Thyroid gland (tissue), 4 donors: ENCODE measurements around the gene PKNOX1. TPM values are rescaled to one million over a fixed set of nuclear protein-coding genes. Genes with fewer than 3 reads are reported as not detected.
"Not testable (repeated sequence)": the region's sequence is repeated elsewhere in the genome, so short reads cannot be mapped to it uniquely, and the experiment has no call there.

Source experiments
- DNase-seq, 2 donors: peaks; one replicate each; pipeline ENCODE4 v3.0.0-alpha.2; 2019
- H3K27ac ChIP-seq, 3 donors: fragments of 200-600 bp; sonication (generic); 1 replicate in 2 of 3; 2 replicates in 1 of 3; pipeline ENCODE4 v1.5.1; 2016 to 2019; ENCODE audit warnings: mild to moderate bottlenecking in 1 of 3, moderate library complexity in 1 of 3
- H3K27me3 ChIP-seq: fragments of 200-600 bp; sonication (generic); one replicate; pipeline ENCODE4 v1.5.1; 2019
- H3K36me3 ChIP-seq, 2 donors: fragments of 200-600 bp; sonication (generic); one replicate each; pipeline ENCODE4 v1.5.1; 2016 to 2019
- H3K4me1 ChIP-seq, 2 donors: fragments of 200-600 bp; sonication (generic); one replicate each; pipeline ENCODE4 v1.5.1; 2017 to 2019
- H3K4me3 ChIP-seq, 3 donors: fragments of 200-600 bp; sonication (generic); replicated peaks in 1 of 3; 1 replicate in 2 of 3; 2 replicates in 1 of 3; pipeline ENCODE4 v1.5.1; 2016; ENCODE audit warnings: mild to moderate bottlenecking in 1 of 3
- H3K9me3 ChIP-seq: fragments of 200-600 bp; sonication (generic); one replicate; pipeline ENCODE4 v1.5.1; 2017
- POLR2A ChIP-seq, 2 donors: fragments of 450-650 bp; IDR thresholded peaks; one replicate each; pipeline ENCODE4 v1.6.1; 2017; ENCODE audit warnings: antibody characterized with exemption in 2 of 2, mild to moderate bottlenecking in 2 of 2, moderate library complexity in 1 of 2
- WGBS, 2 donors: methylation state at CpG; one replicate each; pipeline ENCODE4 v1.1.5; 2017; 5-methylcytosine and 5-hydroxymethylcytosine counted together
- intact Hi-C: fragments of 100-400 bp; cut with DNase I; formaldehyde crosslinking; loops from one replicate; pipeline ENCODE4 v1.15.1; 2023
- total RNA-seq, 4 donors: library from RNA; depleted of rRNA; stranded (reverse); fragments of >200 nt; gene quantifications; one replicate each; pipeline ENCODE4 v1.2.3, GENCODE V29; 2016
- TF ChIP-seq, protein P1 (sequence below), 6 experiments: fragments of 200-600 bp in 3 of 6; fragments of 450-650 bp in 3 of 6; sonication (generic) in 3 of 6; IDR thresholded peaks; one replicate each; pipeline ENCODE4 v1.5.1; 2016 to 2019; ENCODE audit warnings: antibody characterized with exemption in 6 of 6, mild to moderate bottlenecking in 2 of 6, inconsistent platforms in 1 of 6, moderate library complexity in 1 of 6

The PKNOX1 gene
- total RNA-seq, 4 donors from 2014 or later: 21.3 to 36.2 (median 24.0) TPM

DNA sequence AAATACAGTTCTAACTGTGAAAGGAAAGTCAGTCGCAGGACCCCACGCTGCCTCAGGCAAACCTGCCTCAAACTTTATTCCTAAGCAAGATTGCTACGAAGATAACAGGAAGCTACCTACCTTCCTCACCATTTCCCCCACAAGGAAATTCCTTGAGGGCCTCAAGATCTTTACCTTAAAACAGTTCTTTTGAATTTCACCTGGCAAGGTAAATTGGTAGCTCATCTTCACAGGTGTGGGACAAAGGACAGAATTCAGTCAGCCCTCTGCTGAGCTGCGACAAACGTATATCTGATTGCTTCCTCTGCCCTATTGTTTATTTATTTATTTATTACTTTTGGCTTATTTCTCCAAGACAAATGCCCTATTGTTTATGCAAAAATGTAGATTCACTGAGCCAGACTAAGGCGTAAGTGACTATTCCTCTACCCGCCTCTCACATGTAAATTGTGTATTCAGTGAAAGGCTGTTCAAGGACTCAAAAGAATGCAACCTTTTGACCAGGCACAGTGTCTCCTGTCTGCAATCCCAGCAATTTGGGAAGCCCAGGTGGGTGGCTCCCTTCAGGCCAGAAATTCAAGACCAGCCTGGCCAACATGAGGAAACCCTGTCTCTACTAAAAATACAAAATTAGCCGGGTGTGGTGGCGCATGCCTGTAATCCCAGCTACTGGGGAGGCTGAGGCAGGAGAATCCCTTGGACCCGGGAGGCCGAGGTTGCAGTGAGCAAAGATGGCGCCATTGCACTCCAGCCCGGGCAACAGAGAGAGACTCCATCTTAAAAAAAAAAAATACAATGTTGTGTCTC is 17.3 kb upstream of the PKNOX1 start:
- Histone ChIP-seq H3K27ac (peak overlapping the region; percentile 27 to 97 (median 93)), H3K27me3 (no peaks in the 10 kb centered on the region), H3K4me1 (peaks cover 20 to 31% of the 10 kb centered on the region in 2 donors), H3K4me3 (no peak overlapping the region), H3K9me3 (no peaks in the 10 kb centered on the region), H3K36me3 (no peaks in the 10 kb centered on the region)
- DNase-seq: peak; percentile 30 to 56
- TF ChIP-seq POLR2A (IDR thresholded peaks at IDR 0.05): peak in 1 of 2 donors; percentile 6
- TF ChIP-seq, protein P1, sequence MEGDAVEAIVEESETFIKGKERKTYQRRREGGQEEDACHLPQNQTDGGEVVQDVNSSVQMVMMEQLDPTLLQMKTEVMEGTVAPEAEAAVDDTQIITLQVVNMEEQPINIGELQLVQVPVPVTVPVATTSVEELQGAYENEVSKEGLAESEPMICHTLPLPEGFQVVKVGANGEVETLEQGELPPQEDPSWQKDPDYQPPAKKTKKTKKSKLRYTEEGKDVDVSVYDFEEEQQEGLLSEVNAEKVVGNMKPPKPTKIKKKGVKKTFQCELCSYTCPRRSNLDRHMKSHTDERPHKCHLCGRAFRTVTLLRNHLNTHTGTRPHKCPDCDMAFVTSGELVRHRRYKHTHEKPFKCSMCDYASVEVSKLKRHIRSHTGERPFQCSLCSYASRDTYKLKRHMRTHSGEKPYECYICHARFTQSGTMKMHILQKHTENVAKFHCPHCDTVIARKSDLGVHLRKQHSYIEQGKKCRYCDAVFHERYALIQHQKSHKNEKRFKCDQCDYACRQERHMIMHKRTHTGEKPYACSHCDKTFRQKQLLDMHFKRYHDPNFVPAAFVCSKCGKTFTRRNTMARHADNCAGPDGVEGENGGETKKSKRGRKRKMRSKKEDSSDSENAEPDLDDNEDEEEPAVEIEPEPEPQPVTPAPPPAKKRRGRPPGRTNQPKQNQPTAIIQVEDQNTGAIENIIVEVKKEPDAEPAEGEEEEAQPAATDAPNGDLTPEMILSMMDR (IDR thresholded peaks at IDR 0.05): no peak
- intact Hi-C loops: no loop called here
- 79 to 82% methylated on average over 13 of the region's 13 CpGs for WGBS, 2 donors

DNA sequence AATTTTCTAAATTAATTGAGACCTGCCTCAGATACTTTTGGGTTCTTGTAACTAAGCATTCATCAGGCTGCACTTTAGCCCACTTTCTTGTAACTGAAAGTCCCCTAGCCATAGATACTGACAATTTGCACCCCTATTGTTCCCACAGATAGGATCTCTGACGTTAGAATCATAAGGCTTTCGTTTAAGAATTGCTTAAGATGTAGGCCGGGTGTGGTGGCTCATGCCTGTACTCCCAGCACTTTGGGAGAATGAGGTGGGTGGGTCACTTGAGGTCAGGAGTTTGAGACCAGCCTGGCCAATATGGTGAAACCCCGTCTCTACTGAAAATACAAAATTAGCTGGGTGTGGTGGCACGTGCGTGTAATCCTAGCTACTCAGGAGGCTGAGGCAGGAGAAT is 16.2 kb upstream of the PKNOX1 start:
- H3K36me3 ChIP-seq, H3K27ac ChIP-seq, DNase-seq, H3K4me3 ChIP-seq, H3K9me3 ChIP-seq, H3K27me3 ChIP-seq, intact Hi-C loops: not testable (repeated sequence)
- 82 to 87% methylated on average over 6 of the region's 6 CpGs for WGBS, 2 donors
- H3K4me1 ChIP-seq: peaks cover 20 to 31% of the 10 kb centered on the region in 2 donors

DNA sequence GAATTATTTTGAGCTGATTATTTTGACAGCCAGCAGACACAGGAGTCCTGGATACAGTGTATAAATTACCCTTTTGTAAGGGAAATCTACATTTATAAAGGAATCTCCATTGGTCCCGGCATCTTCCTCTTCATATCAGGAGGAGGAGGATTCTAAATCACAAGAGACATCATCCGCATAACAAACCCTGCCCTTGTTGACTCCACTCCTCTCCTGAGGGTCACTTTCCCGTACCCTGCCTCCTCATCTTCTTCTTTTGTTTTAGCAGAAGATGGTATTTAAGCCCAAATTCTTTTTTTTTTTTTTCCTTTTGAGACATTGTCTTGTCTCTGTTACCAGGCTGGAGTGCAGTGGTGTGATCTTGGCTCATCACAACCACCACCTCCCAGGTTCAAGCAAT is 14.6 kb upstream of the PKNOX1 start:
- Histone ChIP-seq H3K27ac (no peak overlapping the region), H3K36me3 (no peaks in the 10 kb centered on the region), H3K4me3 (no peak overlapping the region), H3K27me3 (no peaks in the 10 kb centered on the region), H3K9me3 (no peaks in the 10 kb centered on the region), H3K4me1 (peaks cover 20 to 27% of the 10 kb centered on the region in 2 donors)
- TF ChIP-seq, protein P1 (IDR thresholded peaks at IDR 0.05): no peak
- TF ChIP-seq POLR2A (IDR thresholded peaks at IDR 0.05): no peak
- 81 to 87% methylated on average over 3 of the region's 3 CpGs for WGBS, 2 donors
- no peak for DNase-seq
- intact Hi-C loops: no loop called here

DNA sequence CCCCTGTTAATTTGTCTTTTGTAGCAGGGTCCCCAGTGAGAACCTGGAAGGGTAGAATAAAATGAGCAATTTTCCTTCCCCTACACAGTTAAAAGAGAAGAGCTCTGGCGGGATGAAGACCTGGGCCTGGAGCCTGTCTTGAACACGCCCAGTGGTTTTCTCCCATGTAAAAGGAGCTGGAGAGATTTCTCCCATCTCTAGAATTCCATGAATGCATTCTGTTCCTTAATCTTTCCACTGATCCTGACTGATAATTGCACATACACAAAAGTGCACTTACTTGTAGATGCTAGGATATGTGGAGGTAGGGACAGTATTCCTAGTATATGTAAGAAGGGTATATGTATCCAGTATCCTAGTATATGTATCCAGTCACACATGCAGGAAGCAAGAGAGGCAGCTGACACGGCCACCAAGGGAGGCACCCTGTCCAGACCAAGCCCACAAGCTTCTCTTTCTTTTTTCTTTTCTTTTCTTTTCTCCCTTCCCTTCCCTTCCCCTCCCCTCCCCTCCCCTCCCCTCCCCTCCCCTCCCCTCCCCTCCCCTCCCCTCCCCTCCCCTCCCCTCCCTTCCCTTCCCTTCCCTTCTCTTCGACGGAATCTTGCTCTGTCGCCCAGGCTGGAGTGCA is 11.9 kb upstream of the PKNOX1 start:
- intact Hi-C loops: no loop called here
- 81 to 82% methylated on average over 6 of the region's 6 CpGs for WGBS, 2 donors
- Histone ChIP-seq H3K36me3 (no peaks in the 10 kb centered on the region), H3K27me3 (no peaks in the 10 kb centered on the region), H3K9me3 (no peaks in the 10 kb centered on the region), H3K4me1 (peaks cover 4 to 7% of the 10 kb centered on the region in 2 donors), H3K27ac (no peak overlapping the region), H3K4me3 (no peak overlapping the region)
- TF ChIP-seq, protein P1 (IDR thresholded peaks at IDR 0.05): no peak
- TF ChIP-seq POLR2A (IDR thresholded peaks at IDR 0.05): no peak
- no peak for DNase-seq

- H3K27ac ChIP-seq: no peak overlapping the region
- no peak overlapping the region for H3K4me3 ChIP-seq
- intact Hi-C loops: no loop called here
- H3K4me1 ChIP-seq: no peaks in the 10 kb centered on the region
- TF ChIP-seq POLR2A (IDR thresholded peaks at IDR 0.05): no peak
- TF ChIP-seq, protein P1 (IDR thresholded peaks at IDR 0.05): no peak
- no peaks in the 10 kb centered on the region for H3K27me3 ChIP-seq
- H3K9me3 ChIP-seq: no peaks in the 10 kb centered on the region
- 77 to 86% methylated on average over 7 to 9 of the region's 9 CpGs for WGBS, 2 donors
- DNase-seq: no peak
- H3K36me3 ChIP-seq: no peaks in the 10 kb centered on the region
Measured at GRCh38 chr21:42964086-42964485, 10.3 kb upstream of the PKNOX1 start.
